ENCODE data around the gene ITK.

DNA sequence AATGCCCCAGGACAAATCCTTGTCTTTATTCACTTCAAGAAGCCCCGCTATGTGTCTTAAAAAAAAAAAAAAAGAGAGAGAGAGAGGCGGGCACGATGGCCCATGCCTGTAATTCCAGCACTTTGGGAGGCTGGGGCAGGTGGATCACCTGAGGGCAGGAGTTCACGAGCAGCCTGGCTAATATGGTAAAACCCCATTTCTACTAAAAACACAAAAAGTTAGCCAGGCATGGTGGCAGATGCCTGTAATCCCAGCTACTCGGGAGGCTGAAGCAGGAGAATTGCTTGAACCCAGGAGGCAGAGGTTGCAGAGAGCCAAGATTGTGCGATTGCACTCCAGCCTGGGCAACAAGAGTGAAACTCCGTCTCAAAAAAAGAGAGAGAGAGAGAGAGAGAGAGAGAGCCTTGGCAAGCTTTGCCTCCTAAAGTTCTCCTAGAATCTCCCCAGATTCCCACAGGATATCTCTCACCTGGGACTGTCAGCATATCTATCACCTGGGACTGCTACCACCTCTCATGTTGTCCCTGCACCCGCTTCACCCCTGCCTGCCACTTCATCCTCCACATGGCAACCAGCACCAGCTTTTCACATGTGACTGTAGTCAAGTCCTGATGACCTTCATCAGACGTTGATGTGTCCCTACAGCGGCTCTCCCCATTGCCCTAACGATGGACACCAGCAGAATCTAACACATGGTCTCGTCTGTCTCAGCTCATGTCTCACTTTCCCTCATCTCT lies 5.8 kb downstream of the ITK start:
- TF ChIP-seq, protein P1, sequence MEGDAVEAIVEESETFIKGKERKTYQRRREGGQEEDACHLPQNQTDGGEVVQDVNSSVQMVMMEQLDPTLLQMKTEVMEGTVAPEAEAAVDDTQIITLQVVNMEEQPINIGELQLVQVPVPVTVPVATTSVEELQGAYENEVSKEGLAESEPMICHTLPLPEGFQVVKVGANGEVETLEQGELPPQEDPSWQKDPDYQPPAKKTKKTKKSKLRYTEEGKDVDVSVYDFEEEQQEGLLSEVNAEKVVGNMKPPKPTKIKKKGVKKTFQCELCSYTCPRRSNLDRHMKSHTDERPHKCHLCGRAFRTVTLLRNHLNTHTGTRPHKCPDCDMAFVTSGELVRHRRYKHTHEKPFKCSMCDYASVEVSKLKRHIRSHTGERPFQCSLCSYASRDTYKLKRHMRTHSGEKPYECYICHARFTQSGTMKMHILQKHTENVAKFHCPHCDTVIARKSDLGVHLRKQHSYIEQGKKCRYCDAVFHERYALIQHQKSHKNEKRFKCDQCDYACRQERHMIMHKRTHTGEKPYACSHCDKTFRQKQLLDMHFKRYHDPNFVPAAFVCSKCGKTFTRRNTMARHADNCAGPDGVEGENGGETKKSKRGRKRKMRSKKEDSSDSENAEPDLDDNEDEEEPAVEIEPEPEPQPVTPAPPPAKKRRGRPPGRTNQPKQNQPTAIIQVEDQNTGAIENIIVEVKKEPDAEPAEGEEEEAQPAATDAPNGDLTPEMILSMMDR (IDR thresholded peaks at IDR 0.05), result no peak
- TF ChIP-seq EZH2 (IDR thresholded peaks at IDR 0.05) (no peak), EZH2phosphoT487 (IDR thresholded peaks at IDR 0.05) (no peak)
